HL-60 (cell line): Measurements from ENCODE around the gene HEY2.

ENCODE experiments used
- DNase-seq, 2 experiments: peaks; one replicate each; pipeline ENCODE4 v3.0.0-alpha.2; 2010 to 2020; ENCODE audit warnings: low read depth in 1 of 2, low spot score in 1 of 2
- H3K27ac ChIP-seq: fragments of 250-450 bp; sonication (Bioruptor Pico); replicated peaks from 2 replicates; pipeline ENCODE4 v1.5.1; 2020; ENCODE audit warnings: mild to moderate bottlenecking, moderate library complexity
- H3K27me3 ChIP-seq: fragments of 250-450 bp; sonication (Bioruptor Pico); 2 replicates; pipeline ENCODE4 v1.5.1; 2021; ENCODE audit warnings: mild to moderate bottlenecking, moderate library complexity; ENCODE audit not compliant: insufficient read depth, poor library complexity, severe bottlenecking
- H3K4me3 ChIP-seq: replicated peaks from 2 replicates; pipeline ENCODE4 v1.5.1; 2011; ENCODE audit warnings: mild to moderate bottlenecking, control low read depth, low read length; ENCODE audit not compliant: insufficient read depth
- CTCF ChIP-seq: IDR thresholded peaks from one replicate; pipeline ENCODE4 v1.5.1; 2011; ENCODE audit warnings: low read length, control low read depth, inconsistent platforms; ENCODE audit not compliant: insufficient read depth
- GABPA ChIP-seq: IDR thresholded peaks from 2 replicates; pipeline ENCODE4 v1.6.1; 2012; ENCODE audit warnings: low read depth
- POLR2AphosphoS5 ChIP-seq: IDR thresholded peaks from 2 replicates; pipeline ENCODE4 v1.6.1; 2012; ENCODE audit warnings: low read depth
- REST ChIP-seq: IDR thresholded peaks from 2 replicates; pipeline ENCODE4 v1.6.1; 2012; ENCODE audit warnings: low read depth; ENCODE audit not compliant: insufficient replicate concordance
- SPI1 ChIP-seq: IDR thresholded peaks from 2 replicates; pipeline ENCODE4 v1.6.1; 2012; ENCODE audit warnings: low read depth, mild to moderate bottlenecking, borderline replicate concordance

The HEY2 gene

GRCh38 chr6:125764121-125764671 is 14.8 kb downstream of the HEY2 start:
- H3K27me3 ChIP-seq, result peaks cover 14% of the 10 kb centered on the region
- no peak for DNase-seq
- no peak overlapping the region for H3K27ac ChIP-seq
- TF ChIP-seq SPI1 (no peak), CTCF (no peak), GABPA (no peak), POLR2AphosphoS5 (no peak), REST (no peak)
- H3K4me3 ChIP-seq, result no peak overlapping the region

GRCh38 chr6:125765944-125766343 is 16.5 kb downstream of the HEY2 start:
- no peak overlapping the region for H3K4me3 ChIP-seq
- no peak overlapping the region for H3K27ac ChIP-seq
- DNase-seq, result no peak
- no peak for TF ChIP-seq SPI1
- no peak for TF ChIP-seq CTCF
- TF ChIP-seq POLR2AphosphoS5, result no peak
- TF ChIP-seq GABPA, result no peak
- TF ChIP-seq REST, result no peak
- peaks cover 14% of the 10 kb centered on the region for H3K27me3 ChIP-seq

- DNase-seq, result no peak
- no peak overlapping the region for H3K27ac ChIP-seq
- no peak overlapping the region for H3K4me3 ChIP-seq
- H3K27me3 ChIP-seq, result peaks cover 12% of the 10 kb centered on the region
- TF ChIP-seq GABPA (no peak), CTCF (no peak), SPI1 (no peak), REST (no peak), POLR2AphosphoS5 (no peak)
Observed at GRCh38 chr6:125766641-125767040, 17.2 kb downstream of the HEY2 start.
